ENCODE results near the gene PCNX3. TPM values are rescaled to one million over a fixed set of nuclear protein-coding genes. Genes with fewer than 3 reads are reported as not detected.

The PCNX3 gene
- total and polyA plus RNA-seq, 2 of the 13 experiments (the other 11 are each of a cell fraction or from before 2014, with no cell fraction given) = 16.2 to 23.0 TPM

DNA sequence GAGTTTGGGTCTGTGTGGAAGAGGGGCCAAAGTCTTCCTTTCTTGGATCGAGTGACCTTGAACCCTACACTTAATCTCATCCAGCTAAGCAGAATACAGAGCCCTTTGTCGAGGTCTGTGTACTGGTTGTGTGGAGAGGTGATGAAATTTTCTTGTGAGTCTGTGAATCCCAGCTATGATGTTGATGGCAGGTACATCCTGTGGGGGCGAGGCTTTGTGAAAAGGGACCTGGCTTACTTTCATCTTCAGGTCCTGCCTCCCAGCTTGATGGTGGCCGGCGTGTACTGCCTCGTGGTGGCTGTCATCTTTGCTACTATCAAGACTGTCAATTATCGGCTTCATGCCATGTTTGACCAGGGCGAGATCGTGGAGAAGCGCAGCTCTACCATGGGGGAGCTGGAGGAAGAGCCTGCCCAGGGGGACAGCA is 1.0 kb downstream of the PCNX3 start (continued):
- TF ChIP-seq, protein P1, sequence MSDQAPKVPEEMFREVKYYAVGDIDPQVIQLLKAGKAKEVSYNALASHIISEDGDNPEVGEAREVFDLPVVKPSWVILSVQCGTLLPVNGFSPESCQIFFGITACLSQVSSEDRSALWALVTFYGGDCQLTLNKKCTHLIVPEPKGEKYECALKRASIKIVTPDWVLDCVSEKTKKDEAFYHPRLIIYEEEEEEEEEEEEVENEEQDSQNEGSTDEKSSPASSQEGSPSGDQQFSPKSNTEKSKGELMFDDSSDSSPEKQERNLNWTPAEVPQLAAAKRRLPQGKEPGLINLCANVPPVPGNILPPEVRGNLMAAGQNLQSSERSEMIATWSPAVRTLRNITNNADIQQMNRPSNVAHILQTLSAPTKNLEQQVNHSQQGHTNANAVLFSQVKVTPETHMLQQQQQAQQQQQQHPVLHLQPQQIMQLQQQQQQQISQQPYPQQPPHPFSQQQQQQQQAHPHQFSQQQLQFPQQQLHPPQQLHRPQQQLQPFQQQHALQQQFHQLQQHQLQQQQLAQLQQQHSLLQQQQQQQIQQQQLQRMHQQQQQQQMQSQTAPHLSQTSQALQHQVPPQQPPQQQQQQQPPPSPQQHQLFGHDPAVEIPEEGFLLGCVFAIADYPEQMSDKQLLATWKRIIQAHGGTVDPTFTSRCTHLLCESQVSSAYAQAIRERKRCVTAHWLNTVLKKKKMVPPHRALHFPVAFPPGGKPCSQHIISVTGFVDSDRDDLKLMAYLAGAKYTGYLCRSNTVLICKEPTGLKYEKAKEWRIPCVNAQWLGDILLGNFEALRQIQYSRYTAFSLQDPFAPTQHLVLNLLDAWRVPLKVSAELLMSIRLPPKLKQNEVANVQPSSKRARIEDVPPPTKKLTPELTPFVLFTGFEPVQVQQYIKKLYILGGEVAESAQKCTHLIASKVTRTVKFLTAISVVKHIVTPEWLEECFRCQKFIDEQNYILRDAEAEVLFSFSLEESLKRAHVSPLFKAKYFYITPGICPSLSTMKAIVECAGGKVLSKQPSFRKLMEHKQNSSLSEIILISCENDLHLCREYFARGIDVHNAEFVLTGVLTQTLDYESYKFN (CRISPR knock-in tag; conservative IDR thresholded peaks at IDR 0.05) = peak; percentile 76
- TF ChIP-seq, protein P2, sequence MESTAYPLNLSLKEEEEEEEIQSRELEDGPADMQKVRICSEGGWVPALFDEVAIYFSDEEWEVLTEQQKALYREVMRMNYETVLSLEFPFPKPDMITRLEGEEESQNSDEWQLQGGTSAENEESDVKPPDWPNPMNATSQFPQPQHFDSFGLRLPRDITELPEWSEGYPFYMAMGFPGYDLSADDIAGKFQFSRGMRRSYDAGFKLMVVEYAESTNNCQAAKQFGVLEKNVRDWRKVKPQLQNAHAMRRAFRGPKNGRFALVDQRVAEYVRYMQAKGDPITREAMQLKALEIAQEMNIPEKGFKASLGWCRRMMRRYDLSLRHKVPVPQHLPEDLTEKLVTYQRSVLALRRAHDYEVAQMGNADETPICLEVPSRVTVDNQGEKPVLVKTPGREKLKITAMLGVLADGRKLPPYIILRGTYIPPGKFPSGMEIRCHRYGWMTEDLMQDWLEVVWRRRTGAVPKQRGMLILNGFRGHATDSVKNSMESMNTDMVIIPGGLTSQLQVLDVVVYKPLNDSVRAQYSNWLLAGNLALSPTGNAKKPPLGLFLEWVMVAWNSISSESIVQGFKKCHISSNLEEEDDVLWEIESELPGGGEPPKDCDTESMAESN (CRISPR knock-in tag; conservative IDR thresholded peaks at IDR 0.05) = no peak
- TF ChIP-seq, protein P3, sequence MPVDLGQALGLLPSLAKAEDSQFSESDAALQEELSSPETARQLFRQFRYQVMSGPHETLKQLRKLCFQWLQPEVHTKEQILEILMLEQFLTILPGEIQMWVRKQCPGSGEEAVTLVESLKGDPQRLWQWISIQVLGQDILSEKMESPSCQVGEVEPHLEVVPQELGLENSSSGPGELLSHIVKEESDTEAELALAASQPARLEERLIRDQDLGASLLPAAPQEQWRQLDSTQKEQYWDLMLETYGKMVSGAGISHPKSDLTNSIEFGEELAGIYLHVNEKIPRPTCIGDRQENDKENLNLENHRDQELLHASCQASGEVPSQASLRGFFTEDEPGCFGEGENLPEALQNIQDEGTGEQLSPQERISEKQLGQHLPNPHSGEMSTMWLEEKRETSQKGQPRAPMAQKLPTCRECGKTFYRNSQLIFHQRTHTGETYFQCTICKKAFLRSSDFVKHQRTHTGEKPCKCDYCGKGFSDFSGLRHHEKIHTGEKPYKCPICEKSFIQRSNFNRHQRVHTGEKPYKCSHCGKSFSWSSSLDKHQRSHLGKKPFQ (CRISPR knock-in tag; IDR thresholded peaks at IDR 0.05; ENCODE audit: insufficient replicate concordance) = no peak
- TF ChIP-seq, protein P4, sequence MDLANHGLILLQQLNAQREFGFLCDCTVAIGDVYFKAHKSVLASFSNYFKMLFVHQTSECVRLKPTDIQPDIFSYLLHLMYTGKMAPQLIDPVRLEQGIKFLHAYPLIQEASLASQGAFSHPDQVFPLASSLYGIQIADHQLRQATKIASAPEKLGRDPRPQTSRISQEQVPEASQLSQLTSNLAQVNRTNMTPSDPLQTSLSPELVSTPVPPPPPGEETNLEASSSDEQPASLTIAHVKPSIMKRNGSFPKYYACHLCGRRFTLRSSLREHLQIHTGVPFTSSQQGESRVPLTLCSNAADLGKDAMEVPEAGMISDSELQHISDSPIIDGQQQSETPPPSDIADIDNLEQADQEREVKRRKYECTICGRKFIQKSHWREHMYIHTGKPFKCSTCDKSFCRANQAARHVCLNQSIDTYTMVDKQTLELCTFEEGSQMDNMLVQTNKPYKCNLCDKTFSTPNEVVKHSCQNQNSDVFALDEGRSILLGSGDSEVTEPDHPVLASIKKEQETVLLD (CRISPR knock-in tag; IDR thresholded peaks at IDR 0.05; ENCODE audit: low read depth) = no peak
- TF ChIP-seq SIN3A (IDR thresholded peaks at IDR 0.05; ENCODE audit: borderline replicate concordance, low read depth, low read length) = peak; percentile 81; the same call in 1 of the 2 replicates
- peak; percentile 47; the same call in 1 of the 2 replicates for TF ChIP-seq CREM (IDR thresholded peaks at IDR 0.05)
- no peak for TF ChIP-seq CREM (CRISPR knock-in tag; IDR thresholded peaks at IDR 0.05)
- TF ChIP-seq, protein P5, sequence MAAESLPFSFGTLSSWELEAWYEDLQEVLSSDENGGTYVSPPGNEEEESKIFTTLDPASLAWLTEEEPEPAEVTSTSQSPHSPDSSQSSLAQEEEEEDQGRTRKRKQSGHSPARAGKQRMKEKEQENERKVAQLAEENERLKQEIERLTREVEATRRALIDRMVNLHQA (CRISPR knock-in tag; IDR thresholded peaks at IDR 0.05) = no peak
- peak; percentile 37; the same call in 1 of the 2 replicates for TF ChIP-seq PPARG (CRISPR knock-in tag; conservative IDR thresholded peaks at IDR 0.05)
- TF ChIP-seq, protein P6, sequence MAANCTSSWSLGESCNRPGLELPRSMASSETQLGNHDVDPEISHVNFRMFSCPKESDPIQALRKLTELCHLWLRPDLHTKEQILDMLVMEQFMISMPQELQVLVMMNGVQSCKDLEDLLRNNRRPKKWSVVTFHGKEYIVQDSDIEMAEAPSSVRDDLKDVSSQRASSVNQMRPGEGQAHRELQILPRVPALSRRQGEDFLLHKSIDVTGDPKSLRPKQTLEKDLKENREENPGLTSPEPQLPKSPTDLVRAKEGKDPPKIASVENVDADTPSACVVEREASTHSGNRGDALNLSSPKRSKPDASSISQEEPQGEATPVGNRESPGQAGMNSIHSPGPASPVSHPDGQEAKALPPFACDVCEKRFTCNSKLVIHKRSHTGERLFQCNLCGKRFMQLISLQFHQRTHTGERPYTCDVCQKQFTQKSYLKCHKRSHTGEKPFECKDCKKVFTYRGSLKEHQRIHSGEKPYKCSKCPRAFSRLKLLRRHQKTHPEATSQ (CRISPR knock-in tag; IDR thresholded peaks at IDR 0.05; ENCODE audit: borderline replicate concordance) = 0 out of 2 replicates have a peak, but pooled peaks have one; percentile 39
- TF ChIP-seq, protein P7, sequence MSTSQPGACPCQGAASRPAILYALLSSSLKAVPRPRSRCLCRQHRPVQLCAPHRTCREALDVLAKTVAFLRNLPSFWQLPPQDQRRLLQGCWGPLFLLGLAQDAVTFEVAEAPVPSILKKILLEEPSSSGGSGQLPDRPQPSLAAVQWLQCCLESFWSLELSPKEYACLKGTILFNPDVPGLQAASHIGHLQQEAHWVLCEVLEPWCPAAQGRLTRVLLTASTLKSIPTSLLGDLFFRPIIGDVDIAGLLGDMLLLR (CRISPR knock-in tag; IDR thresholded peaks at IDR 0.05) = no peak
- TF ChIP-seq ETV5 (CRISPR knock-in tag; IDR thresholded peaks at IDR 0.05; ENCODE audit: borderline replicate concordance) = peak; percentile 69; the same call in 1 of the 2 replicates
- no peak for TF ChIP-seq ZFP82 (CRISPR knock-in tag; IDR thresholded peaks at IDR 0.05; ENCODE audit: borderline replicate concordance)
- no peak for TF ChIP-seq MIER2 (CRISPR knock-in tag; IDR thresholded peaks at IDR 0.05)
- no peak for TF ChIP-seq MZF1 (CRISPR knock-in tag; IDR thresholded peaks at IDR 0.05; ENCODE audit: borderline replicate concordance)
- TF ChIP-seq SNRNP70 (IDR thresholded peaks at IDR 0.05; ENCODE audit: low read depth, low read length) = no peak
- no peak for TF ChIP-seq TBL1XR1 (IDR thresholded peaks at IDR 0.05; ENCODE audit: borderline replicate concordance, low read length, partially characterized antibody)
- no peak for TF ChIP-seq HNRNPL (IDR thresholded peaks at IDR 0.05; ENCODE audit: low read depth, low read length)
